GM21526 (cell line): ENCODE data around the gene REM2.
"Not testable (repeated sequence)": the region's sequence is repeated elsewhere in the genome, so short reads cannot be mapped to it uniquely, and the experiment has no call there.

Source experiments
- ATAC-seq: cut with Tn5 transposase; IDR thresholded peaks from one replicate; pipeline ENCODE4 v1.9.1; 2021; ENCODE audit warnings: moderate library complexity; ENCODE audit not compliant: unreplicated experiment, low FRiP score

Gene REM2

DNA sequence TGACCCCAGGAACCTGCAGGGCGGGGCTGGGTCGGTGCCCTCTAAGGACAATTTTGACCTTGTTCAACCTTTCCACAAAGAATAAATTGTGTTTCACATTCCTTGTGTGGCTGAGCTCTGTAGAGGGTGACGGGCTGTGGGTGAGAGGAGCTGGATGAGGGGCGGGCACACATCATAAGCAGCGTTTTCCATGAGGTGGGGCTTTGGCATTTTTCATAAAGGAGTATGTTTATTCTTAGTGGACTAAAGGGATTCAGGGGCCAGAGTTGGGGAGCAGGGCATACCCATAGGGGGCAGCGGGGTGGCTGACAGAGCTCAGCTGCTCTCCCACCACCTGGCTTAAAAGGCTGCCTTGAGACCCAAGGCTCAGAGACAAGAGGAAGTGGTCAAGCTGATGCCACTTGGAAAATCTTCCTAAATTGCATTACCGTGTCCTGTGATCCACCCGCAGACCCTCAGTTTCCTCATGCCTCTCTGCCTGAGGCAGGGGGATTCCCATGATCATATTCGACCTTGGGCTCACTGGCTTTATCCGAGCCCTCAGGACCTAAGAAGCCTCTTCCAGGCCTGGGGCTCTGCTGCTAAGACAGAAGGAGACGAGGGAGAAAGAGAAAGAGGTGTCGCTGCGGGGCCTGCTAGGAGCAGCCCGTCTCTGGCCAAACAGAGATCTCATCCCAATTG lies 35.2 kb upstream of the REM2 start:
- no peak for ATAC-seq

DNA sequence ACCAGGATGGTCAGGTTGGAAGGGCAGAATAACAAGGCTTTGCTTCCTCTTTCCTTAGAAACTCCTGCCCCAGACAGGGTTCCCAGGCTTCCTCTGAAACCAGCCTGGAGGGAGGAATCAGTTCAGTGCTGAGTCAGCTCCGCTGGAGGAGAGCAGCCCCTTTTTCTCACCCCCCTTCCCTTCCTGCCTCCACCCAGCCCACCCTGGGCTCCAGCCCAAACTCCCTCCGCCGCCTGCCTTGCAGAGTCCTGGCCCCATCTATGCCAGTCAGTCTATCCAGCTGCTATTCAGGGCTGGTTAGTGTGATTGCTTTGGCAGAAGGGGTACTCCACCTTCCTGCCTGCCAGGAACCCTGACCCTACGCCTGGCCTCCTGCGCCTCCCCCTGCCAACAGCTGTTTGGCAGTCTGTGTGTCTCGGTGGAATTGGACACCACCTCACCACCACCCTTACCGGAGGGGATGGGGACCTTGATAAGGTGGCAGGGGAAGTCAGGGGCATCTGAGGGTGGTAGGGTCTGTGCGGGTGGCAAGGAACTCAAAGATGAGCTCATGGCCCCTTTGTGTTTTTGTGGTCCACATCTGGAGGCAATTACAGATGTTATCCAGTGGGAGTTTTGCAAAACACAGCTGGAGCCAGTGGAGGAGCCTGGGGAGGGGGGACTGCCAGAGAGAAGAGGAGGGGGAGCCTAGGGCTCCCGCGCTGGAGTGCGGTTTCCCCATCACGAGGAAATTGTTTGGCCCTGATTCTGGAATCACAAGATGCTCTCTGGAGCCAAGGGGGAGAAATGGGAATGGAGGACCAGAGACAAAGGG lies 34.5 kb upstream of the REM2 start:
- no peak for ATAC-seq

DNA sequence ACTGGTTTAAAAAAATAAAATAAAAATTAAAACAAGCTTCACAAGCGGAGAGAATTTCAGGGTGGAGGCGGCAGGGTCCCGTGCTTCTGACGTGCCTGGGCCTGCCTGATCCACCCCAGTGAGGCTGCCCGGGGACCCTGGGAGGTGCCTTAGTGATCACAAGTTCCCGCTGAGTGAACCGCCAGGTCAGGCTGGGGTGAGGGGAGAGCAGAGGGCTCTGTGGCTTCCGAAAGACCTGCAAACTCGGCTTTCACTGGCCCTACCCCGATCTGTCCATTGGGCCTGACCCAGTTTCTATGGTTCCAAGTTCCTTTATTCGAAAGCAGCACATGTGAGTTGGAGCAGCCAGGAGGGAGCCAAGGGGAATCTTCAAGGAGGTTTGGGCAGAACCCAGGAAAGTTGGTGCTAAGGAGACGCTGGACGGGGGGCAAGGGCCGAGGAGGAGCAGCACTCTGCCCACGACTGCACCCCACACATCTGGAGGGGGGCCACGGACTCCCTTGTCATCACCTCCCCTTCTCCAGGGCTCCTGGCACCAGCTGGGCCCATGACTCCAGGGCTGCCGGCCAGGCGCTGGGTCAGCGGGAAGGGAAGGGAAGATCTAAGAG lies 33.7 kb upstream of the REM2 start:
- ATAC-seq: no peak

DNA sequence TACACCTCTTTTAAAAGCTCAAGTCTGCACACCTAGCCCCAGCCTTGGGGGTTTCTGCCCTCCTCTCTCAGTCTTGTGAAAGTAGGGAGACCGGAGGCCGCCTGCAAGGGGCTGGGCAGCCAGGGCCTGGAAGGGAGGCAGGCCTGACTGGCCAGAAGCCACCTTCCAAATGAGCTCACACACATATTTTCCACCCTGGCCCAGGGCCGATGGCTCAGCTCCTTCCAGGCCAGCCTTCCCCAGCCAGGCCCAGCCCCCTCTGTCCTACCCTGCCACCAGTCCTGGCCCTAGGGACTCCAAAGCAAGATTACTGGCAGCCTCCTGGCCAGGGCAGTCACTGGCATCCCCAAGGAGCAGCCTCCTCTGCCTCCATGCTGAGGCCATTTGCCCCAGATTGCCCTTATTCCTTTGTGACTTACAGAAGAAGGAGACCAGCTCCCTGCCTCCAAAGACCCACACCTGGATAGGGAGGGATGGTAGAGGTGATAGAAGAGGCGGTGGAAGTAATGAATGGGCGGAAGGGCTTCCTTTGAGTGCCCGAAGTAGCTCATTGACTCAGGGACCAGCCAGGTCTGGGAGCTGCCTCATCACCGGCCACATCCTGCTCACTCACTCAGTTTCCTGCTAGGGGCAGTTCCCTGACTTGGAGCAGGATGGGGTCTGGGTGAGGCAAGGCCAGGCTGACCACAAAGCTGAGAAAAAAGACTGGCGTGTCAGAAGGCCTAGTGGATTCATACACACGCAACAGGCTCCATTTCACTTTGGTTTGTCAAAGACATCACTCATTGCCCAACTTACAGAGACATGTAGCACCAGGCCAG lies 31.9 kb upstream of the REM2 start:
- no peak for ATAC-seq

DNA sequence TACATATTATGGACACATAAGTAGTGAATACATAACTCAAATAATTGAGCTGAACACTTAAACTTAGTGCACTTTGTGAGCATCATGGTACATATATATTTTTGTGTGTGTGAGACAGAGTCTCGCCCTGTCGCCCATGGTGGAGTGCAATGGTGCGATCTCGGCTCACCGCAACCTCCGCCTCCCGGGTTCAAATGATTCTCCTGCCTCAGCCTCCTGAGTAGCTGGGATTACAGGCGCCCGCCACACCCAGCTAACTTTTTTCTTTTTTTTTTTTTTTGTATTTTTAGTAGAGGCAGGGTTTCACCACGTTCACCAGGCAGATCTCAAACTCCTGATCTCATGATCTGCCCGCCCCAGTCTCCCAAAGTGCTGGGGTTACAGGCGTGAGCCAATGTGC lies 30.8 kb upstream of the REM2 start:
- not testable (repeated sequence) for ATAC-seq

DNA sequence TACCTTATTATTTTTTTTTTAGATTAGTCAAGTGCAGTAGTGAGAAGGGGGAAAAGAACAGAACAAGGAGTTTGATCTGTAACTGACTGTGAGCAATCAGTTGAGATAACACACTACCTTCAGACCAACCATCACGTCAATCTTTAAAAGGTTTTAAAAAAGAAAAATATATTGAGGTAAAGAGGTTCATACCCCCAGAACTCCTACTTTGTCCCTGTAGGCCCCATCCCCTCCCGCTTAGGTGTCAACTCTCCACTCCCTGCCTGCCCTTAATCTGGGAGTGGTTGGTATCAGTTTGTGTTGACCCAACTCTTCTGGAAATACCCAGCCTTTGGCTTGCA lies 30.5 kb upstream of the REM2 start:
- ATAC-seq: no peak

DNA sequence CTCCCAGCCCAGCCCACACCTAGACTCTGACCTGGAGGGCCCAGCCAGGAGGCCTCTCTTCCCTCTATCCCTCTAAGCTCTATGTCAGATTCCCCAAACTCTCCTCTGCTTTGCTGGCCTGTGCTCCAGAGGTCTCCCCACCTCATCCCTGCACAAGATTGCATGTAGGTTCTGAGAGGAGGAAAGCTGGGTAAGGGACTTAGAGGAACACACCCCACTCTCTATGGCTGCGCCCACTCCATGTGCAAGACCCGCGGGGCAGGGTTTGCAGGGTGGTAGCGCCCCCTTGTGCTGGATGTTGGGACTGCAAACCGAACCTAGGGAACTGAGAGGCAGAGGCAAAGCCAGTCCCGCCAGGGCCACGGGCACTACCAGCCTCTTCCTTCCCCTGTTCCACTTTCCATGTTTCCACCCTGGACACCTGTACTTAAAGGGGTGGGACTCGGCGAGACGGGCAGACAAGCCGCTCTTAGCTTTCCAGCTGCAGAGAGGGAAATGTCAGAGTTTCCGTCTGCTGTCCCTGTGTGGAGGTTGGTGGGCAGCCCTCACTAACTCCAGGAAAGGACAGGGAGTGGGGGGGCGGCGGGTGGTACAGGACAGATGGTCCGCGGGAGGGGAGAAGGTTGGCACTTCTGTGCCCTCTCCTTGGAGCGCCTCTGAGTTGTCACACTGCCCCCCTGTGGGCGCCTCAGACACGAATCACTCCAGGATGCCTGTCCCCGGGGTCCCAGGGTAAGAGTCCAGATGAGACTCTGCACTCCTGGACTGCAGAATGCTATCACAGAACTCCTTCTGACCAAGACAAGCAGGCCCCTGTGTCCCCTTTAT lies 29.9 kb upstream of the REM2 start:
- ATAC-seq: peak; percentile 59

DNA sequence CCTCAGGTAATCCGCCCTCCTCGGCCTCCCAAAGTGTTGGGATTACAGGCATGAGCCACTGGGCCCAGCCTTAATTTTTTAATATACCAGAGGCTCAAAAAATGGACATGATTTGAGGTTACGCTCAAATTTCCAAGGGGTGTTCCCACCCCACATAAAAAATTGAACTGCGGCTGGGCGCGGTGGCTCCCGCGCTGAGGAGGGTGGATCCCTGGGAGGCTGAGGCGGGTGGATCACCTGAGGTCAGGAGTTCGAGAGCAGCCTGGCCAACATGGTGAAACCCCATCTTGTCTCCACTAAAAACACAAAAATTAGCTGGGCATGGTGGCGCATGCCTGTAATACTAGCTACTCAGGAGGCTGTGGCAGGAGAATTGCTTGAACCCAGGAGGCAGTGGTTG lies 28.7 kb upstream of the REM2 start:
- ATAC-seq: not testable (repeated sequence)

DNA sequence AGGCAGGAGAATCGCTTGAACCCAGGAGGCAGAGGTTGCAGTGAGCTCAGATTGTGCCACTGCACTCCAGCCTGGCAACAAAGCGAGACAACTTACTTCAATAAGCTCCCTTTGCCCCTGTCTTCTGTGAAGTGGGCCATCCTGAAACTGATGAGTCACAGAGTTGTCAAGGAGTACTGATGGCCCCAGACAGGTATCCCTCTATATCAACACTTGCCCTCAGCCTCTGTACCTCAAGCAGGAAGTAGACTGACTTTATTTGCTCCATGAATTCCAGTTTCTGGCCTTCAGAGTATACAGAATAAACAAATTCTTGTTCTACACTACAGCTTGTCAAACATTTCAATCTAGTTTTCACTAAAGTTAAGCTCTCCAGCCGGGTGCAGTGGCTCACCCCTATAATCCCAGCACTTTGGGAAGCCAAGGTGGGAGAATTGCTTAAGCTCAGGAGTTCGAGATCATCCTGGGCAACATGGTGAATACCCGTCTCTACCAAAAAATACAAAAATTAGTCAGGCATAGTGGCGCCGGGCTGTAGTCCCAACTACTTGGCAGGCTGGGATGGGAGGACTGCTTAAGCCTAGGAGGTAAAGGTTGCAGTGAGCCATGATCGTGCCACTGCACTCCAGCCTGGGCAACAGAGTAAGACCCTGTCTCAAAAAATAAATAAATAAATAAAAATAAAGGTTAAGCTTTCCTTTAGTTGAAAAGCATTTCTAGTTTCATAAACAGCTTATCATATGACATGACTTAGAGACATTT lies 27.9 kb upstream of the REM2 start:
- ATAC-seq: no peak

DNA sequence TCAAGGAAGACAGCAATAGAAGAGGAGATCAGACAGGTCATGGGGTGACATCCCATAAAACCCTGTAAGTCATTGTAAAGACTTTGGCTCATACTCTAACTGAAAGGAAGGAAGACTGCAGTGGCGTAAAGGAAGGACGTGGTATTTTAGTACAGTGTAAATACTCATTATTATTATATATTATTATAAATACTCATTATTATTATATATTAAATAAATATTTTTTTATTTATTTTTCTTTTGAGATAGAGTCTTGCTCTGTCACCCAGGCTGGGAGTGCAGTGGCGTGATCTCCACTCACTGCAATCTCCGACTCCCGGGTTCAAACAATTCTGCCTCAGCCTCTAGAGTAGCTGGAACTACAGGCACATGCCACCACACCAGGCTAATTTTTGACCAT lies 26.6 kb upstream of the REM2 start:
- ATAC-seq: no peak

DNA sequence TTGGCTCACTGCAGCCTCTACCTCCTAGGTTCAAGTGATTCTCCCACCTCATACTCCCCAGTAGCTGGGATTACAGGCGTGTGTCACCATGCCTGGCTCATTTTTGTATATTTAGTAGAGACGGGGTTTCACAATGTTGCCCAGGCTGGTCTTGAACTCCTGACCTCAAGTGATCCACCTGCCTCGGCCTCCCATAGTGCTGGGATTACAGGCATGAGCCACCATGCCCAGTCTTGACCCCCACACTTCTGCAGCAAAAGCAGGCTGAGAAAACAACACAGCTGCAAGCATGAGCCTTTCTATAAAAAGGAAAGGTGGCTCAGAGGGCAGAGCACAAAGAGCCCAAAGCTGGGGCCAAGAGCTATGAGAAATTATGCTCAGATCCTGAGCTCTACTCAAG lies 22.6 kb upstream of the REM2 start:
- ATAC-seq: not testable (repeated sequence)

DNA sequence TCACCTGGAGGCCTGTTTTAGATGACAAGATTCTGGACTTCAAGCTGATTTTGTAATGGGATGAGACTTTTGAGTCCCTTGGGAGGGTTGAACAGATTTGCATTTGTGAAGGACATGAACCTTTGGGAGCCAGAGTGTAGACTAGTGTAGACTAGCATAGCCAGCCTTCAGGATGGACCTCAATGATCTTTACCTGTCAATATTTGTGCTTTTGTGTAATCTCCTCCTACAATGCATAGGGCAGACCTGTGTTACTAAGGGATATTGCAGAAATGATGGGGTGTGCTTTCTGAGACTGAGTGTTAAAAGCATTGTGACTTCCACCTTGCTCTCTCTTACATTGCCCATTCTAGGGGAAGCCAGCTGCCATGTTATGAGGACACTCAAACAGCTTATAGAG lies 21.4 kb upstream of the REM2 start:
- no peak for ATAC-seq

DNA sequence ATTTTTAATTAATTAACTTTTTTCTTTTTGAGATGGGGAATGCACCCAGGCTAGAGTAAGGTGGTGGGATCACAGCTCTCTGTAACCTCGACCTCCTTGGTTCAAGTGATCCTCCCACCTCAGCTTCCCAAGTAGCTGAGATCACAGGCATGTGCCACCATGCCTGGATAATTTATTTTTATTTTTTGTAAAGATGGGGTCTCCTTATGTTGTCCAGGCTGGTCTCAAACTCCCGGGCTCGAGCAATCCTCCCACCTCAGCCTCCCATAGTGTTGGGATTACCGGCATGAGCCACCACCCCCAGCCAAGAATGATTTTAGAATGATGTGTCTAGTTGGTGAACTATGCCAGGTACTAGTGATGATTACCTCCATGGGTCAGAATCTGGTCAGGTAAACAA lies 18.0 kb upstream of the REM2 start:
- no peak for ATAC-seq

DNA sequence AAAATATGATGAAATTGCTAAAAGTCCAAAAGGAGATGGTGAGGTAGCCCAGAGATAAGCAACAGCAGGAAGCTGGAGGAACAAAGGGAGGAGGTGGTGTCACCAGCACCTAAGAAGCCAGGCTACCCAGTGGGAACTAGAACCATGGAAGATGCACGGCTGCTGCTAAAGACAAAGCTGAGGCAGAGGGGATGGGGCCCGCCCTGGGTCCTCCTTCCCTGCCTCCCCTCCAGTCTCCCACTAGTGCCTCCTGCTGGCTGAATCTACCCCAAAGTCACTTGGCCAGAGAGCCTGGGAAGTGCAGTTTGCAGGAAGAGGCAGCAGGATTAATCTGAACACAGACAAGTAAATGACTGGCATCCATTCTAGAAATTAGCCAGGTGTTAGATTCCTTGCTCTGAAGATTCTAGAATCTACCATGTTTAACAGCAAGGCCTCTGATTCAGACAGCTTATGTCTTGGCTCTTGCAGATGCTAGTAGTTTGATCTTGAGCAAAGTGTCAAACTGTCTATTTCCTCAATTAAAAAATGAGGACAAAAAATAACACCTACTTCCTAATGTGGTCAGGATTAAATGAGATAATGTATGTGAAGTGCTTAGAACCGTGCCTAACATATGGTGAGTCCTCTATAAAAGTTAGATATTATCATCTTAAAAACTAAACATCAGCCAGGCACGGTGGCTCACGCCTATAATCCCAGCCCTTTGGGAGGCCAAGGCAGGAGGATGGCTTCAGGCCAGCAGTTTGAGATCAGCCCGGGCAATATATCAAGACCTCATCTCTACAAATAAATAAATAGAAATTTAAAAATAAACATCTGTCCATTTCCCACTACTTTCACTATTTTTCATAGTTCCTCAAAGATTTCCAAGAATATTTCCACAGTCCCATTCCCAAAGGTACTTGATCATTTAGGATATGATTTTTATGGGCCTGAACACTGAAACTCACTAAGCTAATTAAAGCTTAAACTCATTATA lies 17.3 kb upstream of the REM2 start:
- ATAC-seq: no peak

DNA sequence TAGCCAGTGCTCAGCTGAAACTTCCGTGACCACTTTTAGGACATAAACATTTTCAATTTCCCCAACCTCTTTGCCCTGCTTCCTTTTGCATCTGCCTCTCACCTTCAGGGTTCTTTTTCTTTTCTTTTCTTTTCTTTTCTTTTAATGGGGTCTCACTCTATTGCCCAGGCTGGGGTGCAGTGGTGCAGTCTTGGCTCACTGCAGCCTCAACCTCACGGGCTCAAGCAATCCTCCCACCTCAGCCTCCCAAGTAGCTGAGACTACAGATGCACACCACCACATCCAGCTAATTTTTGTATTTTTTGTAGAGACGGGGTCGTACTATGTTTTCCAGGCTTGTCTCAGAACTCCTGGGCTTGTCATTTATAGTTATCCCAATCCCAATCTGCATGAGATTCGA lies 16.1 kb upstream of the REM2 start:
- no peak for ATAC-seq

DNA sequence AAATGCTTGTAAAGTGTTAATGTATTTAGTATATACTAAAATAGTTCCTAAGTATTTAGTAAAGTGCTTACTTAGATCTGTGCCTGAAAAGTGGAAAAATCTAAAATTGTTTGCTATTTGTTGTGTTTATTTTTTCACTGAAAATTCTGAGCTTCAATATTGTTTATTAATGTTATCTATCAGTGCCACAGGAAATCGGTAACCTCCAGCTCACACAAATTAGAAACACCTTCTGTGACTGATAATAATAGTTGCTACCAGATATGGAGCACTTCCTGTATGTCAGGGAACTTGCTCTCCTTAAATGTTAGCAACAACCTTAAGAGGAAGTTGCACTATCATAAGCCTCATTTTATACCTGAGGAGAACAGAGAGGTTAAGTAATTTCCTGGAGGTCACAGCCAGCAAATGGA lies 12.2 kb upstream of the REM2 start:
- ATAC-seq: peak; percentile 43

DNA sequence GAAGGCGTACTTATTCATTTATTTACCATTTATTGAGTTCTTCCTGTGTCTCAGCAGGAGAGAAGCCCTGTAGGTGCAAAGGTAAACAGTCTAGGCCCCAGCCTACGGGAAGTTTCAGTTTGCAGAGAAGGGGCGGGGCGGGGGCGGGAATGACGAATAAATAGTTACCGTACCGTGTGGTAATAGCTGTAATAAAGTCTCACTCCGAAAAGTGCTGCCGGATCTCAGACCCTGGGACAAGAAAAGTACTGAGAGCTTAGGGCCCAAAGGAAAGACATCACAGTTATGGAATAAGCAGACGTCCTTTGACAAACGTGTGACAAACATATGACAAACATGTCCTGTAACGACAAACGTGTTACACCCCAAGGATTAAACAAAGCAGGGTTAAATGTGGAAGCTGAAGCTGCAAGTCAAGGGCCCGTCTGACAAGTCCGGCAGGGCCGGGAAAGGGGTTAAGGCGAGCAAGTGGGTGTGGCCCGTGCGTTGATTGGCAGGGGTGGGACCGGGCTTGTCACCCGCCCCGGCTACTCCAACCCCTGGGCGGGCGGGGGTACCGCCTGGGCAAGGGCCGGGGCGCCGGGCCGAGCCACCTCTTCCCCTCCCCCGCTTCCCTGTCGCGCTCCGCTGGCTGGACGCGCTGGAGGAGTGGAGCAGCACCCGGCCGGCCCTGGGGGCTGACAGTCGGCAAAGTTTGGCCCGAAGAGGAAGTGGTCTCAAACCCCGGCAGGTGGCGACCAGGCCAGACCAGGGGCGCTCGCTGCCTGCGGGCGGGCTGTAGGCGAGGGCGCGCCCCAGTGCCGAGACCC lies 11.6 kb upstream of the REM2 start, which contains the start of gene LRP10:
Gene LRP10, plus strand, starts transcription at position 517 of the 809 bp plus-strand sequence. CDS start 564 bp downstream, outside the sequence.
- ATAC-seq: peak; percentile 62
